GM18526 (cell line): ENCODE measurements around the gene TOM1L2.
A peak's percentile ranks its signal among the peaks of the same experiment; 100 is the strongest.

Experiments
- POLR2A ChIP-seq: IDR thresholded peaks from 3 replicates; pipeline ENCODE4 v1.6.1; 2011; ENCODE audit not compliant: insufficient read length; ENCODE audit errors: extremely low read depth

The TOM1L2 gene

GRCh38 chr17:17972126-17972951, at the start of gene TOM1L2, which contains the start of gene DRC3:
Gene TOM1L2, minus strand, starts transcription at chr17:17972400. Its CDS starts 87 bp downstream, at chr17:17972313.
Gene DRC3, plus strand, starts transcription at chr17:17972862. Its CDS starts 4,737 bp downstream, at chr17:17977599.
- peak; percentile 56 for TF ChIP-seq POLR2A

DNA sequence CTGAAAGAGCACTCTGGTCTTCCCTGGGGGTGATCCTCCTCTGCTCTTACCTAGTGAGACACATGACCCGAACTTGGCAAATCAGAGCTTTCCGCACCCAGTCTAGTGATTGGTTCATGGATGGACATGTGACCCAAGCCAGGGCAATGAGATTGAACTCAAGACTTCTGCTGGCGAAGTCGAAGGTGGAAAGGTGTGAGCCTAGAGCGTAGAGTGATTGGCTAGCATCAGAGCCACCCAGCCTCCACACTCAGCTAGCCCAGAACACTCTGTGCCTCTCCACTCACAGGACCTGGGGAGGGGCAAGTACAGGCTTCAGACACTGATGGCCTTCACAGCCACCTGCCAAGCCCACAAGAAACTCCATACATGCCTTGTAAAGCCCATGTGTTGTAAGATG, 49.2 kb upstream of the TOM1L2 start:
- TF ChIP-seq POLR2A = no peak

DNA sequence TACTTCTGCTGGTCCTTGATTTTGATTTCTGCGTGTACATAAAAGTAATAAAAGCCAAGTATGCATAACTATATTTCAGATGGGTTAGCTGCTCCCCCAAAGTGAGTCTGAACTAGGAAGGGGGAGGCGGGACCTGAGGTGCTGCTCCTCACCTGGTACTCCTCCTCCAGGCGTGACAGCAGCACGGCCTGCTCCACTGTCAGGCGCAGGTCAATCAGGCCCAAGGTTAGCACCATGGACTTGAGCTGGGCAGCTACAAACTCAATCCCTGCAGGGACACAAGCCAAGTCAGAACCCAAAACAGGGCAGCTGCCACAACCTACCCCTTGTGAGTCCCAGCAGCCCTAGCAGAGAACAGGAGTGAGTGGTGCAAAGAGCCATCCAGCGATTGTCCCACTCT, 48.8 kb upstream of the TOM1L2 start:
- no peak for TF ChIP-seq POLR2A

DNA sequence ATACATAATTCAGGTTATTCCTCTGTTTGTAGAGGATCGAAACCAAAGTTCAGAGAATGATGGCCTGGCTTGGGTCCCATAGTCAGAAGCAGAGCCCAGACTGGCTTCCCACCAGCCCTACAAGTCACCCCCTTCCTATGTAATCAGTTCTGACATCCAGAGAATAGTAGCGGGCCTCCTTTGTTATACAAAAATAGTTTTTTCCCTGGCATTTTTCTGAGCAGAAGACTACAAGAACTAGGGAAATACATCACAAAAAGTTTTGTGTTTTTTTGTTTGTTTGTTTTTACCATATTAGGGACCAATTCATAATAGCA, 47.6 kb upstream of the TOM1L2 start:
- no peak for TF ChIP-seq POLR2A

DNA sequence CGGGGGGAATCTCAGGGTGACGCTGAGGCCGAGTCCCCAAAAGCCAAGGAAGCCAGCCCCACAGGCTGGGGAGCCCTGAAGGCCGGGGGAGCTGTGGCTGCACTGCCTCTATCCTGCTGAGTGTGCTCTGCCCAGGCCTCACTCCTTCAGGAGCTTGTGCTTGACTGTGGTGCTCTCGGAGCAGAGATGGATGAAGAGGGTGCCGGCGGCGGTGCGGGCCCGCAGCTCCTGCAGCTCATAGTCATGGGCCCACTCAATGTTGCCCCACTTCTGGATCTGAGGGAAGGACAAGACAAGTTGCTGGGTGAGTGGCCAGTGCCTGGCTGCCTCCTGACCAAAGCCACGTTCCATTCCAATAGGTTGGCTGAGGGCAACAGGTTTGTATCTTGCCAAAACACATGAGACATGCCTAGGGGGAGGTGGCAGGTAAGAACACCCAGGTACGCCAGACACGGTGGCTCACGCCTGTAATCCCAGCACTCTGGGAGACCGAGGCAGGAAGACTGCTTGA, 46.3 kb upstream of the TOM1L2 start:
- no peak for TF ChIP-seq POLR2A

DNA sequence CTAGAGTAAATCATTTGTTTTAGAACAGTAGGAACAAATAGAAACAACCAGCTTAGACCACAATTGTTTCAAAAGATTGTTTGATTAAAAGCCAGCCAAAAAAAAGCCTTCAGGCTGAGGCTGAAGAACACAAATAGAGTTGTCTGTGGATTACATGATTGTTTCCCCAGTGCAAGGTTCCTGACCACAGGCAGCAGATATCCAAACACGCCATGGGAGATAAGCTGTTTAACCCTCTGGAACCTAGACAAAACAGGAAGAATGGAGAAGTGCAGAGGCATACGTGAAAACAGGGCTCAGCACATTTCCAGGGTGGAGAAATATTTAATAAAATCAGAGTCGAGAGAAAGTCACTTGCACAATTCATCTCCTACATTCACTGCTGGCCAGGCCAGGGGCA, 45.8 kb upstream of the TOM1L2 start:
- TF ChIP-seq POLR2A = no peak

DNA sequence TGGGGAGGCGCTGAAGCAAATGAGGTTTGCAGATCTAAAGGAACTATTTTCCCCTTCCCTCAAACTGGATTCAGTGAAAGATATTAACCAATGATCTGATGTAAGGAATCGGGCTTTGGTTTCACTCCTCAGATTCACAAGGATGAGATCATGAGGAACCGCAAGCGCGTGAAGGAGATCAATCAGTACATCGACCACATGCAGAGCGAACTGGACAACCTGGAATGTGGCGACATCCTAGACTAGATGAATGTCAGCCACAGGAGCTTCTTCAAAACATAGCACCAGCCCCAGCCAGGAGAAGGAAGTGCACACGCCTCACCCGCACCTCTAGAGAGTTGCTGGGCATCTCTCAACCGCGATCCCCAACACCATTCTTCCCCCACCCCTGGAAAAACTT, 44.2 kb upstream of the TOM1L2 start:
- no peak for TF ChIP-seq POLR2A

GRCh38 chr17:18015593-18015992, 43.4 kb upstream of the TOM1L2 start:
- no peak for TF ChIP-seq POLR2A

- TF ChIP-seq POLR2A = no peak
Observed at GRCh38 chr17:18014006-18014405, 41.8 kb upstream of the TOM1L2 start.

- no peak for TF ChIP-seq POLR2A
Observed at GRCh38 chr17:18011286-18011685, 39.1 kb upstream of the TOM1L2 start.

- TF ChIP-seq POLR2A = no peak
Observed at GRCh38 chr17:18009609-18010420, 37.6 kb upstream of the TOM1L2 start.

GRCh38 chr17:18008496-18009268, 36.5 kb upstream of the TOM1L2 start:
- no peak for TF ChIP-seq POLR2A

DNA sequence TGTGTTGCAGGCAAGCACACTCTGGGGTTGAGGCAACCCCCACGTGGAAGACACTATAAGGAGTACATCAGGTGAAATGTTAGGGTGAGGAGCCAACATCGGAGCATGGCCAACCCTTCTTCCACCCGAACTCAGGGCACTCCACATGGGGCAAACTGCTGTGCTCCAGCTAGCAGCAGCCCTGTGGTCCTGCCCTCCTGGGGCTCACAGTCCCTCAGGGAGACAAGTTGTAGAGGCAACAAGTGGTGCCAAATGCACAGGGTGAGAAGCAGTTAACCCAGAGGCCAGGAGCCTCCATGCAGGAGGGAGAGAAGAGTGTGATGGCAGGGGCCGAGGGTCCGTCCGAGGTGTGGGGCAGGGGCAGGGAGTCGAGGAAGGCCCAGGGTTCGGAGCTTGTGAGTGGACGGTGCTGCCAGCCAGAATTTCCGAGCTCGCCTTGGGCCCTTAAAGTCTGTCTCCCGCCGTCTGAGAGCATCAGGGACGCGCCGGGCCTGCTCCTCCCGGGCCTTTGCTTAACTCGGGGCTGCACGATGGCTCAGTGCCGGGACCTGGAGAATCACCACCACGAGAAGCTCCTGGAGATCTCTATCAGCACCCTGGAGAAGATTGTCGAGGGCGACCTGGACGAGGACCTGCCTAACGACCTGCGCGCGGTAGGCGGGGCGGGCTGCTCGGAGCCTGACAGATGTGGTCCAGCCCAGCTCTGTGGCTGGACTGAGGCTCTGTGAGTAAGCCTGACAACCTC, 34.5 kb upstream of the TOM1L2 start:
- TF ChIP-seq POLR2A = no peak

- no peak for TF ChIP-seq POLR2A
Observed at GRCh38 chr17:18005496-18005895, 33.3 kb upstream of the TOM1L2 start.

GRCh38 chr17:18004884-18005305, 32.7 kb upstream of the TOM1L2 start:
- no peak for TF ChIP-seq POLR2A
